HepG2 (cell line): ENCODE data around the gene MPP1. TPM values are rescaled to one million over a fixed set of nuclear protein-coding genes. Genes with fewer than 3 reads are reported as not detected.

Source experiments
- ATAC-seq: fragments of 200-7000 bp; cut with Tn5 transposase; 3 replicates; pipeline ENCODE4 v1.9.1; 2020; ENCODE audit warnings: mild to moderate bottlenecking, moderate library complexity
- BruUV-seq: library from RNA; stranded (reverse); fragments of 400-500 nt; replicated peaks from 2 replicates; lab custom pipeline; 2021; lab: Mats Ljungman, UMichigan
- CTCF ChIA-PET: fragments of 300-600 bp; formaldehyde crosslinking; extraction: SDS; loops from one replicate; lab custom pipeline; 2021; ENCODE audit warnings: low total read pairs, inconsistent platforms, low intra/inter-chr PET ratio; lab: Yijun Ruan, JAX
- POLR2A ChIA-PET: fragments of 350-600 bp; sonication (Branson Sonifier 250); formaldehyde crosslinking; loops from one replicate; lab custom pipeline; 2020; ENCODE audit warnings: antibody characterized with exemption, inconsistent platforms; lab: Yijun Ruan, JAX
- DNase-seq: peaks from one replicate; pipeline ENCODE4 v3.0.0-alpha.2; 2015; ENCODE audit warnings: low spot score
- FAIRE-seq: peaks from 3 replicates; lab custom pipeline; 2011; peaks lifted over from hg19 to GRCh38; lab: Jason Lieb, UNC
- H2AFZ ChIP-seq: one replicate; pipeline ENCODE4 v1.6.1; 2011; ENCODE audit warnings: low read length, inconsistent platforms
- H3K27ac ChIP-seq: fragments of 300-600 bp; 3 replicates; pipeline ENCODE4 v1.8.0; 2011; ENCODE audit warnings: mixed run types, mild to moderate bottlenecking, mixed read lengths, low read length, inconsistent platforms; ENCODE audit not compliant: insufficient read depth; ENCODE audit errors: extremely low read length
- H3K27me3 ChIP-seq, 2 experiments: fragments of 200-600 bp in 1 of 2; 2 replicates in 1 of 2; 3 replicates in 1 of 2; pipeline versions ENCODE4 v1.6.0 to v1.8.0; 2011; ENCODE audit warnings: low read length in 2 of 2, mild to moderate bottlenecking in 2 of 2, moderate library complexity in 2 of 2, inconsistent platforms in 1 of 2; ENCODE audit not compliant: insufficient read depth in 2 of 2, control insufficient read depth in 1 of 2
- H3K36me3 ChIP-seq, 2 experiments: fragments of 200-600 bp in 1 of 2; replicated peaks in 1 of 2; 2 replicates in 1 of 2; 3 replicates in 1 of 2; pipeline versions ENCODE4 v1.5.1 to v1.8.0; 2011; ENCODE audit warnings: low read length in 2 of 2, inconsistent platforms in 1 of 2; ENCODE audit not compliant: insufficient read depth in 2 of 2, control insufficient read depth in 1 of 2
- H3K4me1 ChIP-seq: 2 replicates; pipeline ENCODE4 v1.5.1; 2012; ENCODE audit warnings: low read length, inconsistent platforms; ENCODE audit not compliant: insufficient read depth
- H3K4me2 ChIP-seq: 2 replicates; pipeline ENCODE4 v1.6.0; 2011; ENCODE audit warnings: low read depth, low read length, inconsistent platforms
- H3K4me3 ChIP-seq, 3 experiments: fragments of 200-600 bp in 1 of 3; sonication (generic), shearing (Covaris generic) in 1 of 3; replicated peaks in 1 of 3; 2 replicates each; pipeline ENCODE4 v1.5.1; 2011 to 2016; ENCODE audit warnings: low read length in 3 of 3, inconsistent platforms in 2 of 3, low read depth in 2 of 3, mild to moderate bottlenecking in 2 of 3, control low read depth in 1 of 3, mixed read lengths in 1 of 3; ENCODE audit not compliant: insufficient read depth in 1 of 3
- H3K79me2 ChIP-seq: one replicate; pipeline ENCODE4 v1.6.1; 2011; ENCODE audit warnings: low read length, inconsistent platforms; ENCODE audit not compliant: insufficient read depth
- H3K9ac ChIP-seq: 2 replicates; pipeline ENCODE4 v1.6.0; 2011; ENCODE audit warnings: mild to moderate bottlenecking, low read depth, low read length, inconsistent platforms; ENCODE audit not compliant: insufficient read depth
- H3K9me3 ChIP-seq: 2 replicates; pipeline ENCODE4 v1.5.1; 2012; ENCODE audit warnings: mild to moderate bottlenecking, low read length
- H4K20me1 ChIP-seq: 2 replicates; pipeline ENCODE4 v1.6.0; 2011; ENCODE audit warnings: inconsistent platforms, mild to moderate bottlenecking, low read length, moderate library complexity; ENCODE audit not compliant: insufficient read depth
- ARHGAP35 ChIP-seq: sonication (generic); formaldehyde crosslinking; IDR thresholded peaks from 2 replicates; pipeline ENCODE4 v1.9.0; 2022; ENCODE audit warnings: mild to moderate bottlenecking, inconsistent platforms, moderate library complexity, missing genetic modification reagents, borderline replicate concordance
- DZIP1 ChIP-seq: sonication (generic); formaldehyde crosslinking; IDR thresholded peaks from 2 replicates; pipeline ENCODE4 v1.5.0; 2020; ENCODE audit warnings: mild to moderate bottlenecking, missing genetic modification reagents
- MED8 ChIP-seq: sonication (generic); formaldehyde crosslinking; IDR thresholded peaks from 2 replicates; pipeline ENCODE4 v1.8.1; 2023; ENCODE audit warnings: mild to moderate bottlenecking, missing genetic modification reagents; ENCODE audit not compliant: insufficient replicate concordance
- MIER2 ChIP-seq: IDR thresholded peaks from 2 replicates; pipeline ENCODE4 v1.6.1; 2016; ENCODE audit warnings: missing biosample characterization, missing genetic modification reagents
- NFYB ChIP-seq: sonication (generic); formaldehyde crosslinking; IDR thresholded peaks from 2 replicates; pipeline ENCODE4 v1.4.0; 2020; ENCODE audit warnings: missing genetic modification reagents
- PBX3 ChIP-seq: sonication (generic); formaldehyde crosslinking; IDR thresholded peaks from 2 replicates; pipeline ENCODE4 v1.8.1; 2023; ENCODE audit warnings: missing genetic modification reagents, inconsistent platforms, borderline replicate concordance
- SNAPC2 ChIP-seq: sonication (generic); formaldehyde crosslinking; IDR thresholded peaks from 2 replicates; pipeline ENCODE4 v1.8.1; 2022; ENCODE audit warnings: mild to moderate bottlenecking, missing genetic modification reagents
- XRCC5 ChIP-seq: fragments of 200-400 bp; formaldehyde crosslinking; optimal IDR thresholded peaks from 2 replicates; pipeline ENCODE3; 2017; ENCODE audit warnings: mild to moderate bottlenecking, low read length
- ZMYM3 ChIP-seq: sonication (generic); formaldehyde crosslinking; IDR thresholded peaks from 2 replicates; pipeline ENCODE4 v1.5.1; 2020; ENCODE audit warnings: mild to moderate bottlenecking, missing genetic modification reagents
- WGBS: methylation state at CpG from one replicate; pipeline ENCODE4 v1.1.6; 2017; ENCODE audit warnings: low lambda C conversion rate; 5-methylcytosine and 5-hydroxymethylcytosine counted together
- in situ Hi-C: cut with HindIII; loops from 2 replicates; pipeline ENCODE4 v1.10.0; 2017; ENCODE audit warnings: low pct_unique_long_range_greater_than_20kb; ENCODE audit not compliant: extremely low pct_ligation_motif_present
- intact Hi-C: fragments of 100-400 bp; cut with micrococcal nuclease; formaldehyde crosslinking; loops from one replicate; pipeline ENCODE4 v1.10.0; 2022; ENCODE audit not compliant: unreplicated experiment
- polyA plus RNA-seq, 8 experiments: library from polyadenylated mRNA; depleted of rRNA in 3 of 8; stranded (reverse) in 7 of 8; unstranded in 1 of 8; fragments of >200 nt; fragmentation: Illumina TruSeq in 4 of 8; extraction: Trizol in 4 of 8; gene quantifications; 2 replicates each; pipeline versions ENCODE4 v1.2.1 to v1.2.3, GENCODE V29; 2011 to 2016; ENCODE audit warnings: low read depth in 4 of 8, missing spikeins in 1 of 8, mixed read lengths in 1 of 8; ENCODE audit not compliant: insufficient read depth in 1 of 8
- total RNA-seq, 5 experiments: library from RNA; depleted of rRNA; stranded (reverse); fragments of >200 nt; fragmentation: Illumina TruSeq; extraction: Trizol; gene quantifications; 2 replicates each; pipeline ENCODE4 v1.2.3, GENCODE V29; 2016; ENCODE audit warnings: low read depth in 1 of 5

The MPP1 gene
- total and polyA plus RNA-seq, 2 of the 13 experiments (the other 11 are each of a cell fraction or from before 2014, with no cell fraction given) = 7.8 to 8.1 TPM

- TF ChIP-seq DZIP1 (CRISPR knock-in tag) = no peak
- TF ChIP-seq SNAPC2 (CRISPR knock-in tag) = no peak
- TF ChIP-seq ARHGAP35 (CRISPR knock-in tag) = no peak
- TF ChIP-seq MED8 (CRISPR knock-in tag) = no peak
- TF ChIP-seq NFYB (CRISPR knock-in tag) = no peak
- TF ChIP-seq MIER2 = no peak
- no peak for TF ChIP-seq XRCC5
- TF ChIP-seq ZMYM3 (CRISPR knock-in tag) = no peak
- TF ChIP-seq PBX3 (CRISPR knock-in tag) = no peak
- H3K27me3 ChIP-seq = no peaks in the 10 kb centered on the region
- no peaks in the 10 kb centered on the region for H3K36me3 ChIP-seq
- H4K20me1 ChIP-seq = no peaks in the 10 kb centered on the region
- H3K79me2 ChIP-seq = no peaks in the 10 kb centered on the region
- H3K27ac ChIP-seq = no peak overlapping the region
- H3K9me3 ChIP-seq = no peaks in the 10 kb centered on the region
- ATAC-seq (no peak), DNase-seq (no peak), FAIRE-seq (no peak)
- H3K4me3 ChIP-seq = no peak overlapping the region
- no TSS peak for BruUV-seq
- POLR2A ChIA-PET = no interaction called here
- intact Hi-C loops = no loop called here
- CTCF ChIA-PET = no interaction called here
- in situ Hi-C loops = loop anchor here (25.0 kb wide), 1 partner anchor 249 kb away; the partner anchor contains the start of gene CTAG1A
- no peaks in the 10 kb centered on the region for H3K4me1 ChIP-seq
- no peak overlapping the region for H3K4me2 ChIP-seq
- no peak overlapping the region for H2AFZ ChIP-seq
- whole genome bisulfite sequencing = 78% methylated on average over 1 of the region's 1 CpG
- H3K9ac ChIP-seq = no peak overlapping the region
Measured at GRCh38 chrX:154836163-154836562, 30.9 kb upstream of the MPP1 start.
